Myometrial cell (primary cell): ENCODE results near the gene RRH. TPM values are rescaled to one million over a fixed set of nuclear protein-coding genes. Genes with fewer than 3 reads are reported as not detected.

Experiments
- total RNA-seq: library from RNA; depleted of rRNA; stranded (reverse); fragments of >200 nt; gene quantifications from 2 replicates; pipeline ENCODE4 v1.2.3, GENCODE V29; 2015

The RRH gene
- total RNA-seq = not detected in 2 replicates

GRCh38 chr4:109827672-109828071 is at the start of gene RRH:
Gene RRH, plus strand, starts transcription at chr4:109827972. Its CDS starts 56 bp downstream, at chr4:109828028.

GRCh38 chr4:109801895-109802319 is 25.9 kb upstream of the RRH start, which contains the start of gene CFI:
Gene CFI, minus strand, starts transcription at chr4:109801999. Its CDS starts 28 bp downstream, at chr4:109801971.

GRCh38 chr4:109815151-109816081 is 12.4 kb upstream of the RRH start, which contains the start of gene GAR1:
Gene GAR1, plus strand, starts transcription at chr4:109815762. Its CDS starts 403 bp downstream, at chr4:109816165.

GRCh38 chr4:109847896-109848442 is 20.2 kb downstream of the RRH start, which contains the start of gene LRIT3:
Gene LRIT3, plus strand, starts transcription at chr4:109848107. Its CDS starts 95 bp downstream, at chr4:109848202.

Other genes with a start within 250 kb of the RRH start
- 31.0 and 35.5 TPM in 2 replicates for gene CASP6, start 124.5 kb upstream of the RRH start, total RNA-seq
- gene PLA2G12A, start 97.9 kb upstream of the RRH start, total RNA-seq = 12.8 and 13.5 TPM in 2 replicates
- 20.2 and 21.9 TPM in 2 replicates for gene CFI, start 26.0 kb upstream of the RRH start, total RNA-seq
- gene GAR1, start 12.2 kb upstream of the RRH start, total RNA-seq = 5.7 and 11.0 TPM in 2 replicates
- not detected in 2 replicates for gene LRIT3, start 20.1 kb downstream of the RRH start, total RNA-seq
- under 0.01 and 1.9 TPM in 2 replicates for gene EGF, start 84.9 kb downstream of the RRH start, total RNA-seq